BE2C (cell line): ENCODE data around the gene SPATA2.

Experiments used
- DNase-seq: peaks from one replicate; pipeline ENCODE4 v3.0.0-alpha.2; 2020
- H3K27me3 ChIP-seq: fragments of 250-450 bp; sonication (Bioruptor Pico); 2 replicates; pipeline ENCODE4 v1.5.1; 2020; ENCODE audit warnings: mild to moderate bottlenecking
- H3K36me3 ChIP-seq: fragments of 250-450 bp; sonication (Bioruptor Pico); 2 replicates; pipeline ENCODE4 v1.5.1; 2020; ENCODE audit warnings: mild to moderate bottlenecking
- H3K4me1 ChIP-seq: fragments of 250-450 bp; sonication (Bioruptor Pico); 2 replicates; pipeline ENCODE4 v1.5.1; 2020
- H3K4me3 ChIP-seq: 2 replicates; pipeline ENCODE4 v1.5.1; 2011; ENCODE audit warnings: low read depth, low read length
- H3K9me3 ChIP-seq: fragments of 250-450 bp; sonication (Bioruptor Pico); 2 replicates; pipeline ENCODE4 v1.5.1; 2020
- TF ChIP-seq, protein P1 (sequence below): IDR thresholded peaks from 2 replicates; pipeline ENCODE4 v1.5.1; 2012; ENCODE audit warnings: mild to moderate bottlenecking, low read depth, low read length

The SPATA2 gene

DNA sequence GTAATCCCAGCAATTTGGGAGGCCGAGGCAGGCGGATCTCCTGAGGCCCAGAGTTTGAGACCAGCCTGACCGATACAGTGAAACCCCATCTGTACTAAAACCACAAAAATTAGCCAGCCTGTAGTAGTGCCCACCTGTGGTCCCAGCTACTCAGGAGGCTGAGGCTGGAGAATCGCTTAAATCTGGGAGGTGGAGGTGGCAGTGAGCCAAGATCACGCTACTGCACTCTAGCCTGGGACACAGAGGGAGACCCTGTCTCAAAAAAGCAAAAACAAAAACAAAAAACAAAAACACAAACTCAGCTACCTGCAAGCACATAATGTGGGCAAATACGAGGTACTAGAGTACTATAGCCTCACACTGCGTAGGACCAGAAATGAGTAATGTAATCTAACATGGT lies 3.7 kb upstream of the SPATA2 start:
- DNase-seq = no peak
- no peaks in the 10 kb centered on the region for H3K27me3 ChIP-seq
- peaks cover 5% of the 10 kb centered on the region; the same call in 1 of the 2 replicates for H3K4me1 ChIP-seq

DNA sequence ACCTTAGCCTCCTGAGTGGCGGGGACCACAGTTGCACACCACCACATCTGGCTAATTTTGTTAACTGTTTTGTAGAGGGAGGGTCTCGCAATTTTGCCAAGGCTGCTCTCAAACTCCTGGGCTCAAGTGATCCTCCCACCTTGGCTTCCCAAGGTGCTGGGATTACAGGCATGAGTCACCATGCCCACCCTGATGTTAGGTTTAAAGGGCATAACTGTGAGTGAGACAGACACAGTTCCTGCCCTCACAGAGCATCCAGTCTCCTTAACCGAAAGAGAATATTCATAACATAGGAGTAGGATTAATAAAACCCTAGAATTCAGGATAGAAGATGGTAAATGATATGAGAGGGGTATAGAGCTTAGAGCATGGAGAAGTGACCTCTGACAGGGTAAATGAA lies 3.1 kb upstream of the SPATA2 start:
- no peaks in the 10 kb centered on the region for H3K27me3 ChIP-seq
- H3K9me3 ChIP-seq = no peaks in the 10 kb centered on the region; the same call in 1 of the 2 replicates
- H3K4me3 ChIP-seq = no peak overlapping the region
- peaks cover 5% of the 10 kb centered on the region; the same call in 1 of the 2 replicates for H3K4me1 ChIP-seq
- TF ChIP-seq, protein P1, sequence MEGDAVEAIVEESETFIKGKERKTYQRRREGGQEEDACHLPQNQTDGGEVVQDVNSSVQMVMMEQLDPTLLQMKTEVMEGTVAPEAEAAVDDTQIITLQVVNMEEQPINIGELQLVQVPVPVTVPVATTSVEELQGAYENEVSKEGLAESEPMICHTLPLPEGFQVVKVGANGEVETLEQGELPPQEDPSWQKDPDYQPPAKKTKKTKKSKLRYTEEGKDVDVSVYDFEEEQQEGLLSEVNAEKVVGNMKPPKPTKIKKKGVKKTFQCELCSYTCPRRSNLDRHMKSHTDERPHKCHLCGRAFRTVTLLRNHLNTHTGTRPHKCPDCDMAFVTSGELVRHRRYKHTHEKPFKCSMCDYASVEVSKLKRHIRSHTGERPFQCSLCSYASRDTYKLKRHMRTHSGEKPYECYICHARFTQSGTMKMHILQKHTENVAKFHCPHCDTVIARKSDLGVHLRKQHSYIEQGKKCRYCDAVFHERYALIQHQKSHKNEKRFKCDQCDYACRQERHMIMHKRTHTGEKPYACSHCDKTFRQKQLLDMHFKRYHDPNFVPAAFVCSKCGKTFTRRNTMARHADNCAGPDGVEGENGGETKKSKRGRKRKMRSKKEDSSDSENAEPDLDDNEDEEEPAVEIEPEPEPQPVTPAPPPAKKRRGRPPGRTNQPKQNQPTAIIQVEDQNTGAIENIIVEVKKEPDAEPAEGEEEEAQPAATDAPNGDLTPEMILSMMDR = no peak
- H3K36me3 ChIP-seq = peaks cover 5% of the 10 kb centered on the region; the same call in 1 of the 2 replicates
- no peak for DNase-seq

More for the DNA sequence above, 3.7 kb upstream of the SPATA2 start:
- Histone ChIP-seq H3K36me3 (peaks cover 5% of the 10 kb centered on the region; the same call in 1 of the 2 replicates), H3K9me3 (no peaks in the 10 kb centered on the region; the same call in 1 of the 2 replicates), H3K4me3 (no peak overlapping the region)
- TF ChIP-seq, protein P1 = no peak

DNA sequence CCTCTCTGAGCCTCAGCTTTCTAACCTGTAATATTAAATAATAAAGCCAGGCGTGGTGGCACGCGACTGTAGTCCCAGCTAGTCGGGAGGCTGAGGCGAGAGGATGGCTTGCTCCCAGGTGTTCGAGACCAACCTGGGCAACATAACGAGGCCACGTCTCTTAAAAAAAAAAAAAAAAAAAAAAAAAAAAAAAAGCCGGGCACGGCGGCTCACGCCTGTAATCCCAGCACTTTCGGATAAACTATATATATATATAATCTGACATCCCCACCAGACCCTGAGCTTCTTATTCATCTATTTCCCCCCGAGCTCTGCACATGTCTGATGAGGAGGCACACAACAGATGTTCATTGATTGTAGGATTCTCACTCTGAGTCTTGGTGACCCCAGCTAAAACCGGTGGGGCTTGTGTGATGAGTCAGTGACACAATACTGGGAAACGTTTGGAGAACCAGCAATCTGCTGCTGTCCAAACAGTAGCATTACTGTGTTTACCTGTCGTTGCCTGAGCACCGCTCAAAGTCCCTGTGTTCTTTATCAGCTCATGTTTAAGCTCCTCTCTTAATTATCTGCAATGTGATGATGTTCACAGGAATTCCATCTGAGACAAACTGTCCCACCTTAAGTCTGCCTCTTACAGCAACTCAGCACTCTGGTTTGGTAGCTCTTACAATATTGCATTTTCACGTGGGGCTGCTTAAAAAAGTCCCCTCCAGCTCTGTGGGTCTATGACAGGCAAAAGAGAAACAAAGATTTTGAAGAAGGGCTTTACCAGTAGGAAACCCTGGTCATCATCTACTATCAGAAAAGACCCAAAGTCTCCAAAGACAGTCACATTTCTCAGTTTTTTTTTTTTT lies 1.0 kb upstream of the SPATA2 start:
- no peaks in the 10 kb centered on the region for H3K27me3 ChIP-seq

DNA sequence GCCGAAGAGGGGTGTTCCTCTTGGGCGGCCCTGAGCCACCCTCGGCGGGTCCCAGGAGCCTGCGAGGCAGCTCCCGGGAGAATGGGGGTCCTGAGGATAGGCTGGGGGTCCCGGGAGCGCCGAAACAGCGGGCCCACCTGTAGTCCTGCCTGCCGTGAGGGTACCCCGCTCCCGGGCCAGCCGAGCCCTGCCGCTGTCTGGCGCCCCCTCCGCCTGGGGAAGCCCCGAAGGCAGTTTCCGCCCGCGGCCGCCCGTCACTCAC lies 280 bp downstream of the SPATA2 start:
- Histone ChIP-seq H3K27me3 (no peaks in the 10 kb centered on the region), H3K4me3 (peak overlapping the region; percentile 89), H3K9me3 (no peaks in the 10 kb centered on the region), H3K36me3 (peaks cover 6% of the 10 kb centered on the region), H3K4me1 (peaks cover 5% of the 10 kb centered on the region; the same call in 1 of the 2 replicates)
- TF ChIP-seq, protein P1 = no peak
- DNase-seq = no peak

More for the DNA sequence above, 1.0 kb upstream of the SPATA2 start:
- H3K9me3 ChIP-seq = no peaks in the 10 kb centered on the region
- peak overlapping the region; percentile 89 for H3K4me3 ChIP-seq
- peaks cover 5% of the 10 kb centered on the region; the same call in 1 of the 2 replicates for H3K4me1 ChIP-seq
- DNase-seq = peak; percentile 27
- TF ChIP-seq, protein P1 = no peak
- H3K36me3 ChIP-seq = peaks cover 5% of the 10 kb centered on the region; the same call in 1 of the 2 replicates

DNA sequence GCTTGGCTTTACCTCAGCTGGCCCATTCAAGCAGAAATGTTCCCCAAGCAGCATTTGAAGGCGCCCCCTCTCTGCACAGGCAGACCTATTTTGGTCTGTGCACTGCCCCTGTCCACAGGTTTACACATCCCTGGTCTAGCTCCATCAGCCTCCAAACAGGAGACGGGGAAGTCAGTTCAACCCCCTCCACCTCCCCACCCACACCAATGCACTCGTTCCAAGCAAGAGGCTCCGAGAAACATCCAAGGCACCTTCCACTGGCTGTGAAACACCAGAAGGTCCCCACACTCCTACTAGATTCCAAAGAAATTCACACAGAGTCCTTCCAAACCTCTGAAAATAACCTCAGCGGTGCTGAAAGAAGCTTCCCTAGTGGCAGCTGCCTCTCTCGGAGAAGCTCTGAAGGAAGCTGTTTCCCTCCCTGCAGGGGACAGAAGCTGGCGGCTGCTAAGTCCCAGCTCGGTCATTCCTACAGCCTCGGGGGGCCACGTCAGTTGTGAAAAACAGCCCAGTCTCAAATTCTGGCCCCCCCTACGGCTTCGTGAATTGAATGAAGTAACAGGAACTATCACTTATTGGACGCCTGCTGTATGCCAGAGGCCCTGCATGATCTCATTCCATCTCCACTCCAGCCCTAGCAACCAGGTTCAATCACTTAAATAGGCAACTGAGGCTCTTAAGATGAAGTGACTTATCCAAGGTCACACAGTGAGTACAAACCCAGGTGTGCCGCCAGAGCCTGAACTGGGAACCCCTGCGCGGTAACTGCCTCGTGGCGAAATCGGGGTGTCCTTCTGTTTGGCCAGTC lies 815 bp downstream of the SPATA2 start:
- Histone ChIP-seq H3K27me3 (no peaks in the 10 kb centered on the region), H3K9me3 (no peaks in the 10 kb centered on the region), H3K36me3 (peaks cover 12% of the 10 kb centered on the region), H3K4me3 (peak overlapping the region; percentile 89), H3K4me1 (peaks cover 5% of the 10 kb centered on the region; the same call in 1 of the 2 replicates)
- TF ChIP-seq, protein P1 = no peak
- no peak for DNase-seq
